ENCODE results near the gene E2F1. TPM values are rescaled to one million over a fixed set of nuclear protein-coding genes. Genes with fewer than 3 reads are reported as not detected.

Gene E2F1
- total RNA-seq, 1 experiment from 2014 or later, result 20.7 TPM

- no peak for DNase-seq (ENCODE audit: low read depth)
Measured at GRCh38 chr20:33687993-33688937, 2.1 kb upstream of the E2F1 start.

GRCh38 chr20:33687370-33687915, 1.3 kb upstream of the E2F1 start:
- peak; percentile 78 for DNase-seq (ENCODE audit: low read depth)

- no peak for DNase-seq (ENCODE audit: low read depth)
Measured at GRCh38 chr20:33686984-33687366, 790 bp upstream of the E2F1 start.

GRCh38 chr20:33685328-33686099, 671 bp downstream of the E2F1 start:
- DNase-seq (ENCODE audit: low read depth), result peak; percentile 47

GRCh38 chr20:33684533-33685327, 1.5 kb downstream of the E2F1 start:
- no peak for DNase-seq (ENCODE audit: low read depth)

GRCh38 chr20:33681728-33682353, 4.3 kb downstream of the E2F1 start:
- DNase-seq (ENCODE audit: low read depth), result no peak

- no peak for DNase-seq (ENCODE audit: low read depth)
Measured at GRCh38 chr20:33681288-33681687, 4.9 kb downstream of the E2F1 start.

GRCh38 chr20:33680686-33681085, 5.5 kb downstream of the E2F1 start:
- peak; percentile 47 for DNase-seq (ENCODE audit: low read depth)

GRCh38 chr20:33679758-33680485, 6.3 kb downstream of the E2F1 start:
- DNase-seq (ENCODE audit: low read depth), result no peak

GRCh38 chr20:33677991-33678702, 8.0 kb downstream of the E2F1 start:
- DNase-seq (ENCODE audit: low read depth), result no peak

- DNase-seq (ENCODE audit: low read depth), result no peak
Measured at GRCh38 chr20:33676652-33677645, 9.2 kb downstream of the E2F1 start.

- DNase-seq (ENCODE audit: low read depth), result no peak
Measured at GRCh38 chr20:33676121-33676520, 10.1 kb downstream of the E2F1 start.

- no peak for DNase-seq (ENCODE audit: low read depth)
Measured at GRCh38 chr20:33675136-33675959, 10.8 kb downstream of the E2F1 start.

- DNase-seq (ENCODE audit: low read depth), result peak; percentile 83
Measured at GRCh38 chr20:33674294-33675135, 11.7 kb downstream of the E2F1 start, which contains the start of gene NECAB3. NECAB3 (minus strand) TSS chr20:33674428; CDS start chr20:33674352, 76 bp downstream.

- DNase-seq (ENCODE audit: low read depth), result peak; percentile 31
Measured at GRCh38 chr20:33673410-33674293, 12.5 kb downstream of the E2F1 start.

- no peak for DNase-seq (ENCODE audit: low read depth)
Measured at GRCh38 chr20:33673114-33673409, 13.1 kb downstream of the E2F1 start.

Measured in Daoy (cell line).